ENCODE results near the gene ASH1L.

GRCh38 chr1:155342842-155343241 lies 219.8 kb downstream of the ASH1L start:
- TF ChIP-seq POLR2AphosphoS5 (IDR thresholded peaks at IDR 0.05) (no peak), CTCF (IDR thresholded peaks at IDR 0.05) (no peak)

Data from breast epithelium (tissue), 3 donors.